CD8-positive, alpha-beta memory T cell (primary cell): ENCODE measurements around the gene CSNK1E. TPM values are rescaled to one million over a fixed set of nuclear protein-coding genes. Genes with fewer than 3 reads are reported as not detected.

ENCODE experiments used
- CTCF ChIA-PET: fragments of 350-600 bp; sonication (Branson Sonifier 250); formaldehyde crosslinking; loops from one replicate; lab custom pipeline; 2021; ENCODE audit warnings: antibody characterized with exemption; lab: Charles Lee
- POLR2A ChIA-PET: fragments of 350-600 bp; sonication (Branson Sonifier 250); formaldehyde crosslinking; loops from one replicate; lab custom pipeline; 2021; ENCODE audit warnings: antibody characterized with exemption; lab: Charles Lee
- DNase-seq, 5 donors: peaks; one replicate each; pipeline versions ENCODE4 v3.0.0 to v3.0.0-alpha.2; 2020 to 2022; ENCODE audit warnings: mixed read lengths in 1 of 5
- H3K27ac ChIP-seq: one replicate; pipeline ENCODE4 v1.7.0; 2013; ENCODE audit warnings: low read depth, mild to moderate bottlenecking, low read length, moderate library complexity
- H3K27me3 ChIP-seq: 2 replicates; pipeline ENCODE4 v1.7.0; 2013; ENCODE audit warnings: low read length, mild to moderate bottlenecking; ENCODE audit not compliant: insufficient read depth, poor library complexity, severe bottlenecking
- H3K36me3 ChIP-seq: 2 replicates; pipeline ENCODE4 v1.7.0; 2013; ENCODE audit warnings: mild to moderate bottlenecking, low read length, moderate library complexity; ENCODE audit not compliant: insufficient read depth
- H3K4me1 ChIP-seq: 2 replicates; pipeline ENCODE4 v1.7.0; 2013; ENCODE audit warnings: mild to moderate bottlenecking, low read length, moderate library complexity; ENCODE audit not compliant: insufficient read depth
- H3K4me3 ChIP-seq: 2 replicates; pipeline ENCODE4 v1.7.0; 2013; ENCODE audit warnings: mild to moderate bottlenecking, low read length
- H3K9me3 ChIP-seq: 2 replicates; pipeline ENCODE4 v1.7.0; 2013; ENCODE audit warnings: mild to moderate bottlenecking, low read length
- H3K27ac Mint-ChIP-seq, 8 donors: one replicate each; pipeline ENCODE4 v1.8.0; 2020 to 2021; ENCODE audit warnings: mixed read lengths in 8 of 8, mild to moderate bottlenecking in 6 of 8, inconsistent platforms in 3 of 8, moderate library complexity in 3 of 8
- H3K27me3 Mint-ChIP-seq, 2 donors: one replicate each; pipeline ENCODE4 v1.8.0; 2020 to 2021; ENCODE audit warnings: mixed read lengths in 2 of 2, mild to moderate bottlenecking in 1 of 2, moderate library complexity in 1 of 2
- H3K36me3 Mint-ChIP-seq, 3 donors: one replicate each; pipeline ENCODE4 v1.8.0; 2020 to 2021; ENCODE audit warnings: mixed read lengths in 3 of 3, inconsistent platforms in 1 of 3, mild to moderate bottlenecking in 1 of 3
- H3K4me1 Mint-ChIP-seq, 3 donors: one replicate each; pipeline ENCODE4 v1.8.0; 2020 to 2021; ENCODE audit warnings: mixed read lengths in 3 of 3, inconsistent platforms in 1 of 3, mild to moderate bottlenecking in 1 of 3
- H3K4me3 Mint-ChIP-seq, 7 donors: one replicate each; pipeline ENCODE4 v1.8.0; 2020 to 2021; ENCODE audit warnings: mixed read lengths in 7 of 7, mild to moderate bottlenecking in 6 of 7, moderate library complexity in 4 of 7, inconsistent platforms in 2 of 7
- H3K9me3 Mint-ChIP-seq, 5 donors: one replicate each; pipeline ENCODE4 v1.8.0; 2020 to 2022; ENCODE audit warnings: mixed read lengths in 5 of 5, mild to moderate bottlenecking in 3 of 5, moderate library complexity in 2 of 5, inconsistent platforms in 1 of 5
- polyA plus RNA-seq: library from polyadenylated mRNA; unstranded; fragments of 300-500 nt; fragmentation: Illumina TruSeq; gene quantifications from one replicate; pipeline ENCODE4 v1.2.3, GENCODE V29; 2021
- total RNA-seq, 2 experiments: library from RNA; stranded (reverse); gene quantifications; one replicate each; pipeline ENCODE4 v1.2.3, GENCODE V29; 2021

CSNK1E gene
- total and polyA plus RNA-seq, 3 experiments from 2014 or later, result 14.1 to 105 (median 102) TPM

DNA sequence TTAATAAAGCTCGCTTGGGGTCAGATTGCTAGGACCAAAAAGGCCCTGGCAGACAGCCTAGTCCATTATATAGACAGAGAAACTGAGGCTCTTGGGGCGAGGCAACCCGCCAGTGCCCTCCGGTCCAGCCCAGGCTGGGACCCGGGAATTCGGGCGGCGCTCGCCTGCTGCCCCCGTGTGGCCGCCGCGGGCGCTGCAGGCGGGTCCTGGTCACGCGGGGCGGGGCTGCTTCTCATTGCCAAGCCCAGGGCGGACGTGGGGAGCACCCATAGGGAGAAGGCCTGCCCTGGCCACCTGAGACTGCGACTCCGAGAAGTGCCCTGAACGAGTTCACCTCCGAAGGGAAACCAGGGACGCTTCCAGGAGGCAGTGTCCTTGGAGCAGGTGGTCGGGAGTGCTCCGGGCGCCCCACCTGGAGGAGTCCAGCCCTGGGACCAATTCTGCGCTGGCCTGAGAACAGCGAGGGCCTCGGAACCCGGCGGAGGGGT lies 36.0 kb upstream of the CSNK1E start:
- peaks cover 0 to 2% of the 10 kb centered on the region in 2 donors for H3K27me3 Mint-ChIP-seq

DNA sequence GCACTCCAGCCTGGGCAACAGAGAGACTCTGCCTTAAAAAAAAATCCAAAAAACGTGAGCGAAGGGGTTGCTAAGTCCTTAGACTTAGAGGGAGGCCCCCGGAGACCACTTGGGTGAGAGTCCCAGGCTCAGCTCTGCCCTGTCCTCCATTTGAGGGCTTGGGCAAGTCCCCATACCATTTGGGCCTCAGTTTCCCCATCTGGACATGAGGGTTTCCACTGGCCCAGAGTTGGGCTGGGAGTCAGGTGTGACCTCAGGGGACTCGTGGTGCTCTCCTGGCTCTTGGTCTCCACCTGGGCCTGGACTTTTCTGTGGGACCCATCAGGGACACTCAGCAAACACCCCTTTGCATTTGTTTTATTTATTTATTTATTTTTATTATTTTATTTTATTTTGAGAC lies 35.2 kb upstream of the CSNK1E start:
- Histone ChIP-seq H3K4me3 (no peak overlapping the region), H3K27me3 (no peaks in the 10 kb centered on the region), H3K9me3 (no peaks in the 10 kb centered on the region), H3K27ac (no peak overlapping the region), H3K4me1 (no peaks in the 10 kb centered on the region), H3K36me3 (no peaks in the 10 kb centered on the region)
- no peaks in the 10 kb centered on the region for H3K36me3 Mint-ChIP-seq
- DNase-seq, result no peak
- ChIA-PET POLR2A (no interaction called here), CTCF (interaction anchor here (1.1 to 1.2 kb wide), 2 partner anchors 13 to 300 kb away, joined by 3 to 9 read pairs; no protein-coding TSS in a partner anchor)
- no peak overlapping the region for H3K4me3 Mint-ChIP-seq
- H3K9me3 Mint-ChIP-seq, result no peaks in the 10 kb centered on the region
- H3K4me1 Mint-ChIP-seq, result no peaks in the 10 kb centered on the region
- no peak overlapping the region for H3K27ac Mint-ChIP-seq
- H3K27me3 Mint-ChIP-seq, result peaks cover 0 to 2% of the 10 kb centered on the region in 2 donors

More for the DNA sequence above, 36.0 kb upstream of the CSNK1E start:
- Mint-ChIP-seq H3K4me1 (no peaks in the 10 kb centered on the region), H3K36me3 (no peaks in the 10 kb centered on the region), H3K4me3 (no peak overlapping the region), H3K9me3 (no peaks in the 10 kb centered on the region), H3K27ac (no peak overlapping the region)
- CTCF ChIA-PET, result interaction anchor here (1.1 to 1.2 kb wide), 2 partner anchors 14 to 301 kb away, joined by 3 to 9 read pairs; no protein-coding TSS in a partner anchor
- no peaks in the 10 kb centered on the region for H3K4me1 ChIP-seq
- H3K4me3 ChIP-seq, result no peak overlapping the region
- H3K9me3 ChIP-seq, result no peaks in the 10 kb centered on the region
- no peak overlapping the region for H3K27ac ChIP-seq
- H3K36me3 ChIP-seq, result no peaks in the 10 kb centered on the region
- H3K27me3 ChIP-seq, result no peaks in the 10 kb centered on the region
- peak; percentile 51 to 69 (median 63) for DNase-seq
- POLR2A ChIA-PET, result no interaction called here

DNA sequence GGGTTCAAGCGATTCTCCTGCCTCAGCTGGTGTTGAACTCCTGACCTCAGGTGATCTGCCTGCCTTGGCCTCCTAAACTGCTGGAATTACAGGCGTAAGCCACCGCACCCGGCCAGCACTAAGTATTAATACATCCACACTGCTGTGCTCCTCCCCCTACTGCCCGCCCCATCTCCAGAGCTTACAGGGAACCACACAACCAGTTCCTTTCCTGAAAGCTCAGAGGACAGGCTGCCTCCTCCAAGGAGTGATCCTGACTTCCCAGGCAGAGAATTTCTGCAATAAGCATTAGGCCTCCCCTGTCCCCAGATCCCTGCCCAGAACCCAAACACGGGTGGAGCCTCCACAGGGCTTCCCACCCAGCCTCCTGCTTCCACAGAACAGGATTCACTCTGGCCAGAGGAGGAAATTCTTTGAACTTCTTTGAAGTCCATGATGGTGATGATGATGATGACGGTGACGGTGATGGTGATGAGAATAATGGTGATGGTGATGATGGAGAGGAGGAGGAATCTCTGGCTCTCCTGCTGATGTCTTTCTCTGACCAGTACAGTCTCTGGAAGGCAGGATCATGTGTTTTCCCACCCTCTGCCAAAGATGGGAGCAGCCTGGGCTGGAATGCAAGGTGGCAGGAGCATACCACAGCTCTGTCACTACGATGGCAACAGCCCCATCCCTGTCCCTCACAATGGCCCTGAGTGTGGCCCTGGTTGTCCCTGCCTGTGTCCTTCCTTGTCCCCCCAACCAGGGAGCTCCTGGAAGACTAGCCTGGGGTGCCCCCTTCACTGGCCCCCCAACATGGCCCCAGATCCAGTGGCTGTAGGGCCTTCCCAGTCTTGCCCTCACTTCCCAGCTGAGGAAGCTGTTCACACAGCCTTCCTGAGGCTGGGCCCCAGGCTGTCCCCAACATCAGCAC lies 33.5 kb upstream of the CSNK1E start:
- ChIA-PET CTCF (interaction anchor here (1.6 kb wide), 1 partner anchor 298 kb away, joined by 6 read pairs; no protein-coding TSS in a partner anchor), POLR2A (no interaction called here)
- H3K36me3 ChIP-seq, result no peaks in the 10 kb centered on the region
- no peaks in the 10 kb centered on the region for H3K9me3 ChIP-seq
- H3K27ac Mint-ChIP-seq, result no peak overlapping the region
- H3K4me1 ChIP-seq, result no peaks in the 10 kb centered on the region
- H3K27me3 Mint-ChIP-seq, result peaks cover 5 to 6% of the 10 kb centered on the region in 2 donors
- no peak overlapping the region for H3K4me3 ChIP-seq
- H3K27me3 ChIP-seq, result no peaks in the 10 kb centered on the region
- no peak for DNase-seq
- H3K9me3 Mint-ChIP-seq, result no peaks in the 10 kb centered on the region
- no peaks in the 10 kb centered on the region for H3K4me1 Mint-ChIP-seq
- H3K27ac ChIP-seq, result no peak overlapping the region
- H3K4me3 Mint-ChIP-seq, result no peak overlapping the region
- no peaks in the 10 kb centered on the region for H3K36me3 Mint-ChIP-seq

DNA sequence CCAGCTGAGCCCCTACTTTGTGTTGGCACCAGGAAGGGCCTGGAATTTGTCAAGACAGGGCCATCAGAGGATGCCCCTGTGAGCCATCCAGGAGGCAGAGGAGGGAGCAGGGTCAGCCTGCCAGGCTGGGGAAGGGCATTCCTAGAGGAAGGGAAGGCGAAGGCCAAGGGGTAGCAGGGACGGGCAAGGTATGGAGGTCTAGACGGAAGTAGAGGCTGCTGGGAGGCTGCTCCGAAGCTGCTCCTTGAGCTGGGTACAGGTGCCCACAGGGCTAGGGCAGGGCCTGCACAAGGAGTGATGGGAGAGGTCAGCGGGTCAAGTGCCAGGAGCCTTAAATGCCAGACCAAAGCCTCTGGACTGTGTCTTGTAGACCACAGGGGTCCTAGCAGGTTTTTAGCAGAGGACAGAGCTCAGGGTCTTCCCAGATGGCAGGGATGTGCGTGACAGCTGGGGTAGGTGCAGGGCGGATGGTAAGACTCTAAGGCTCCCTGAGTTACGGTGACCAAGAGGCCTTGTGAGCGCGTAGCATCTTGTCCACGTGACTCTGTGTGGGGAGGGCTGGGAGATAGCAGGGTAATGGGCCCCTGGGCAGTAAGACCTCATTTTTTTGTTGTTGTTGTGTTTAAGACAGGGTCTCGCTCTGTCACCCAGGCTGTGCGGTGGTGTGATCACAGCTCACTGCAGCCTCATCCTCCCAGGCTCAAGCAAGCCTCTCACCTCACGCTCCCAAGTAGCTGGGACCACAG lies 31.7 kb upstream of the CSNK1E start:
- Mint-ChIP-seq H3K4me1 (no peaks in the 10 kb centered on the region), H3K27me3 (peaks cover 5% of the 10 kb centered on the region in 2 donors), H3K36me3 (no peaks in the 10 kb centered on the region), H3K9me3 (no peaks in the 10 kb centered on the region), H3K4me3 (no peak overlapping the region), H3K27ac (no peak overlapping the region)
- no peak overlapping the region for H3K4me3 ChIP-seq
- H3K9me3 ChIP-seq, result no peaks in the 10 kb centered on the region
- H3K36me3 ChIP-seq, result no peaks in the 10 kb centered on the region
- no peaks in the 10 kb centered on the region for H3K27me3 ChIP-seq
- CTCF ChIA-PET, result interaction anchor here (1.6 kb wide), 1 partner anchor 297 kb away, joined by 6 read pairs; no protein-coding TSS in a partner anchor
- no peaks in the 10 kb centered on the region for H3K4me1 ChIP-seq
- H3K27ac ChIP-seq, result no peak overlapping the region
- DNase-seq, result peak in 1 of 5 donors; percentile 8
- POLR2A ChIA-PET, result no interaction called here

DNA sequence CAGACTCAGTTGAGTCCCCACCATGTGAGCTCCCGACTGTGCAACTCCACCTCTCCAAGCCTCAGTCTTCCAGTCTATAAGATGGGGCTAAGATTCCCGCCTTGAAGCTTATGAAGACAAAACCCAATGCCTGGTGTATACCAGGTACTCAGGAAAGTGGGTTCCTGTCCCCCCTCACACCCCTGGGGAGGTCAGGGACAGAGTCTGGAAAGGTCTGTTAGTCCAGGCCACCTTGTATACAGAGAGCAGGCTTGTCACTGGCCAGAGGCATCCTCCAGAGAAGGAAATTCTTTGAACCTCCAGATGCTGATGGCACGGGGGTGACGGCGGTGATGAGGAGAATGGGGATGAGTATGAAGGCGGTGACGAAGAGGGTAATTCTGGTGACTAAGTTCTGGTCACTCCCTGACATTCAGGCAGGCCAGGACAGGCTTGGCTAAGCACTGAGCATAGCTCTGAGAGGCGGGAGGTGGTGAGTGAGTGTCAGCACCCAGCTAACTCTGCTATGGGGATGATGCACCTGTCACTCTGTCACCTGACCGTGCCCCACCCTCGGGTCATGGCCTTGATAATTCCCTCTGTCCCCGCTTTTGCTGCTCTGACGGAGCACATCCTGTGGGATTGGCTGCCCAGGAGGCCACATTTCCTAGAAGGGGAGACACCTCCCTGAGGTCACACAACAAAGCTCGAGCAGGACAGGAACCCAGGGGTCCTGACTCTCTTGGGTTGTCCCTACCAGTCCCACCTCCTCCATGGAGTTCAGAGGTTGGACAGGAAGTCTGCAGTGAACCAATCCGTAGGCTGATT lies 30.9 kb upstream of the CSNK1E start:
- CTCF ChIA-PET, result interaction anchor here (1.6 kb wide), 1 partner anchor 296 kb away, joined by 6 read pairs; no protein-coding TSS in a partner anchor
- Mint-ChIP-seq H3K9me3 (no peaks in the 10 kb centered on the region), H3K36me3 (no peaks in the 10 kb centered on the region), H3K4me3 (no peak overlapping the region), H3K27ac (no peak overlapping the region), H3K4me1 (no peaks in the 10 kb centered on the region), H3K27me3 (peaks cover 5 to 7% of the 10 kb centered on the region in 2 donors)
- no peaks in the 10 kb centered on the region for H3K9me3 ChIP-seq
- POLR2A ChIA-PET, result no interaction called here
- H3K4me1 ChIP-seq, result no peaks in the 10 kb centered on the region
- no peaks in the 10 kb centered on the region for H3K36me3 ChIP-seq
- DNase-seq, result peak in 1 of 5 donors; percentile 17
- H3K27ac ChIP-seq, result no peak overlapping the region
- no peaks in the 10 kb centered on the region for H3K27me3 ChIP-seq
- H3K4me3 ChIP-seq, result no peak overlapping the region

DNA sequence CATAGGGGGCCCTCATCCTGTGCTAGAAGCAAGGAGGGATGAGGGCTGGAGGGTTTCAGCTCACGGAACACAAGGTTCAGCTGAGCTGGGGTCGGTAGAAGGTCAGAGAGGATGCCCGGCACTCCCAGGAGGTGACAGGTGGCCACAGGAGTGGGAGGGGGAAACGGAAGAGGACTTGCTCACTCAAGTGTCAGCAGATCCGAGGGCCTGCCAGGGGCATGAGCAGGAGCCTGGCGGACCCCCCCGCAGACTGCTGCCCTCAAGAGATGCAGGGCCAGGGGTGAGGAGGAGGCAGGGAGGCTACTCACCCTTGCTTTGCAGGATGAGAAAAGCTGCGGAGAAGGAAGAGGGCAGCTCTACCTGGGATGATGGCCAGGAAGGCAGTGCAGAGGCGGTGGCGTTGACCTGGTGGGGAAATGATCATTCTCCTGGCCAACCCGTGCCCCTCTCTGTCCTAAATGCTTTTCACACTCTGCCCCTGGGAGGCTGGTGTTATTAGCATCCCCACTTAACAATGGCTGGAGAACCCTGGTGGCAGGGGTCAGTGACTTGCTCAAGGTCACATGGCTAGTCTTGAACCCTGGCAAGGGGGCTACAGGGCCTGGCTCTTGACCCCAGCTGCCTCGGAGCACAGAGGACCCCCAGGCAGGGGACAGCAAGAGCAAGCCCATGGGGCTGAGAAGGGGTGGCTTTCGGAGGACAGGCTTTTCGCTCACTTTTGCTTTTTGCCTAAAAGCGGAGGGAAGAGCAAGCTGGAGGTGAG lies 30.1 kb upstream of the CSNK1E start:
- H3K27ac ChIP-seq, result no peak overlapping the region
- peaks cover 5 to 7% of the 10 kb centered on the region in 2 donors for H3K27me3 Mint-ChIP-seq
- no peak overlapping the region for H3K4me3 Mint-ChIP-seq
- POLR2A ChIA-PET, result no interaction called here
- H3K36me3 ChIP-seq, result no peaks in the 10 kb centered on the region
- H3K27me3 ChIP-seq, result no peaks in the 10 kb centered on the region
- DNase-seq, result peak in 1 of 5 donors; percentile 18
- no peaks in the 10 kb centered on the region for H3K9me3 ChIP-seq
- no peak overlapping the region for H3K27ac Mint-ChIP-seq
- CTCF ChIA-PET, result interaction anchor here (0.7 kb wide), 1 partner anchor 295 kb away, joined by 3 read pairs; no protein-coding TSS in a partner anchor
- no peak overlapping the region for H3K4me3 ChIP-seq
- no peaks in the 10 kb centered on the region for H3K4me1 ChIP-seq
- H3K9me3 Mint-ChIP-seq, result no peaks in the 10 kb centered on the region
- H3K4me1 Mint-ChIP-seq, result no peaks in the 10 kb centered on the region
- no peaks in the 10 kb centered on the region for H3K36me3 Mint-ChIP-seq

DNA sequence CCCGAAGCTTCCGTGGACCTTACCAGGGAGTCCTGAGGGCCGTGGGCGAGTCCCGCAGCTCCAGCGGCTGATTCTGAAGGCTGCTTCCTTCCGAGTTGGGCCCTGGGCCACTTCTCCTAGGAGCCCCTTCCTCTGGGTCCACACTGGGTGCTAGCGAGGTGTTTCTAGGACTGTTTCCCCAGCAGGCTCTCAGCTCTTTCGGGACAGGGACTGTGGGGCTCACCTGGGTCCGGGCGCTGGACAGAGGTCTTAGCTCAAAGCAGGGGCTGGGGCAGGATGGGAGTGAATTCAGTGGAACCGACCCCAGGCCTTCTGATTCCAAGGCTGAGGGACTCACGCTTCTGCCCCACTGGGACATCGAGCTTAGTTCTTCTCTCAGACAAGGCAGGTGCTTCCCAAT lies 29.3 kb upstream of the CSNK1E start:
- Mint-ChIP-seq H3K27ac (no peak overlapping the region), H3K4me3 (no peak overlapping the region), H3K27me3 (peaks cover 5 to 7% of the 10 kb centered on the region in 2 donors), H3K36me3 (no peaks in the 10 kb centered on the region), H3K9me3 (no peaks in the 10 kb centered on the region), H3K4me1 (no peaks in the 10 kb centered on the region)
- Histone ChIP-seq H3K27me3 (no peaks in the 10 kb centered on the region), H3K4me3 (no peak overlapping the region), H3K9me3 (no peaks in the 10 kb centered on the region), H3K27ac (no peak overlapping the region), H3K4me1 (no peaks in the 10 kb centered on the region), H3K36me3 (no peaks in the 10 kb centered on the region)
- ChIA-PET CTCF (interaction anchor here (0.7 kb wide), 1 partner anchor 294 kb away, joined by 3 read pairs; no protein-coding TSS in a partner anchor), POLR2A (no interaction called here)
- DNase-seq, result peak in 1 of 5 donors; percentile 37
